CD4-positive, alpha-beta T cell treated with Interleukin-1 beta for 1 hour (primary cell): ENCODE data around the gene SLC35F3.
"Not testable (repeated sequence)": the region's sequence is repeated elsewhere in the genome, so short reads cannot be mapped to it uniquely, and the experiment has no call there.

ENCODE experiments used
- DNase-seq, 2 donors: peaks; one replicate each; pipeline ENCODE4 v3.0.0-alpha.2; 2020 to 2022

The SLC35F3 gene

GRCh38 chr1:234152344-234152743, 247.9 kb downstream of the SLC35F3 start:
- DNase-seq: not testable (repeated sequence)

- peak in 1 of 2 donors; percentile 42 for DNase-seq
Measured at GRCh38 chr1:234154320-234155251, 250.1 kb downstream of the SLC35F3 start.

GRCh38 chr1:234162661-234163060, 258.2 kb downstream of the SLC35F3 start:
- no peak for DNase-seq

- no peak for DNase-seq
Measured at GRCh38 chr1:234163267-234163919, 258.9 kb downstream of the SLC35F3 start.

GRCh38 chr1:234164098-234164709, 259.7 kb downstream of the SLC35F3 start:
- no peak for DNase-seq

GRCh38 chr1:234168061-234168724, 263.7 kb downstream of the SLC35F3 start:
- DNase-seq: no peak

- no peak for DNase-seq
Measured at GRCh38 chr1:234169161-234169849, 264.8 kb downstream of the SLC35F3 start.

- DNase-seq: no peak
Measured at GRCh38 chr1:234170067-234170466, 265.6 kb downstream of the SLC35F3 start.

GRCh38 chr1:234170622-234171021, 266.1 kb downstream of the SLC35F3 start:
- no peak for DNase-seq

- no peak for DNase-seq
Measured at GRCh38 chr1:234173968-234174367, 269.5 kb downstream of the SLC35F3 start.

- no peak for DNase-seq
Measured at GRCh38 chr1:234175363-234175762, 270.9 kb downstream of the SLC35F3 start.

- DNase-seq: no peak
Measured at GRCh38 chr1:234176000-234176399, 271.5 kb downstream of the SLC35F3 start.

- not testable (repeated sequence) for DNase-seq
Measured at GRCh38 chr1:234176847-234177246, 272.4 kb downstream of the SLC35F3 start.

GRCh38 chr1:234185438-234185837, 281.0 kb downstream of the SLC35F3 start:
- DNase-seq: no peak

GRCh38 chr1:234186037-234186688, 281.7 kb downstream of the SLC35F3 start:
- no peak for DNase-seq

GRCh38 chr1:234188454-234188792, 283.9 kb downstream of the SLC35F3 start:
- no peak for DNase-seq

GRCh38 chr1:234197839-234198238, 293.4 kb downstream of the SLC35F3 start:
- no peak for DNase-seq

- DNase-seq: no peak
Measured at GRCh38 chr1:234199476-234200127, 295.1 kb downstream of the SLC35F3 start.

- DNase-seq: no peak
Measured at GRCh38 chr1:234200566-234200965, 296.1 kb downstream of the SLC35F3 start.

GRCh38 chr1:234201600-234201999, 297.1 kb downstream of the SLC35F3 start:
- no peak for DNase-seq

GRCh38 chr1:234205966-234206365, 301.5 kb downstream of the SLC35F3 start:
- no peak for DNase-seq
